HEK293 (cell line): ENCODE results near the gene MYOC.
"Not testable (repeated sequence)": the region's sequence is repeated elsewhere in the genome, so short reads cannot be mapped to it uniquely, and the experiment has no call there.

Experiments
- CTCF ChIA-PET: fragments of 350-600 bp; formaldehyde crosslinking; extraction: SDS; loops from one replicate; lab custom pipeline; 2021; ENCODE audit warnings: antibody characterized with exemption; lab: Yijun Ruan, JAX
- POLR2A ChIA-PET: fragments of 300-600 bp; formaldehyde crosslinking; extraction: SDS; loops from one replicate; lab custom pipeline; 2020; ENCODE audit warnings: antibody characterized with exemption, inconsistent platforms; lab: Yijun Ruan, JAX
- H3K27ac ChIP-seq: fragments of 200-500 bp; sonication (Bioruptor generic); 2 replicates; pipeline ENCODE4 v1.5.1; 2014; ENCODE audit warnings: low read depth, low read length, control low read depth, inconsistent platforms; ENCODE audit errors: extremely low read depth
- H3K36me3 ChIP-seq, 2 experiments: fragments of 200-500 bp in 1 of 2; sonication (Bioruptor generic) in 1 of 2; 1 replicate in 1 of 2; 2 replicates in 1 of 2; pipeline ENCODE4 v1.5.1; 2014 to 2017; ENCODE audit warnings: inconsistent platforms in 2 of 2, low read length in 2 of 2; ENCODE audit not compliant: control insufficient read depth in 2 of 2, insufficient read depth in 1 of 2
- H3K4me1 ChIP-seq: fragments of 200-500 bp; sonication (Bioruptor generic); 2 replicates; pipeline ENCODE4 v1.5.1; 2014; ENCODE audit warnings: mild to moderate bottlenecking, low read length, inconsistent platforms; ENCODE audit not compliant: control insufficient read depth, insufficient read depth
- H3K4me3 ChIP-seq: 2 replicates; pipeline ENCODE4 v1.5.1; 2011; ENCODE audit warnings: low read depth, mild to moderate bottlenecking, control low read depth, low read length, moderate library complexity
- H3K9me3 ChIP-seq: fragments of 200-500 bp; sonication (Bioruptor generic); 2 replicates; pipeline ENCODE4 v1.5.1; 2014; ENCODE audit warnings: low read depth, low read length, inconsistent platforms; ENCODE audit not compliant: control insufficient read depth, insufficient read depth
- KLF9 ChIP-seq: fragments of 450-650 bp; formaldehyde crosslinking; IDR thresholded peaks from 2 replicates; pipeline ENCODE4 v1.5.1; 2016; ENCODE audit warnings: missing biosample characterization, missing genetic modification characterization, low read depth
- REPIN1 ChIP-seq: fragments of 450-650 bp; formaldehyde crosslinking; IDR thresholded peaks from 2 replicates; pipeline ENCODE4 v1.5.1; 2017; ENCODE audit warnings: missing biosample characterization, missing genetic modification characterization, low read depth
- SALL2 ChIP-seq: fragments of 450-650 bp; formaldehyde crosslinking; IDR thresholded peaks from 2 replicates; pipeline ENCODE4 v1.5.0; 2017; ENCODE audit warnings: missing biosample characterization, mild to moderate bottlenecking, missing genetic modification characterization, borderline replicate concordance
- SETDB1 ChIP-seq: IDR thresholded peaks from one replicate; pipeline ENCODE4 v1.6.1; 2017; ENCODE audit warnings: mild to moderate bottlenecking, low read length, moderate library complexity, mixed read lengths; ENCODE audit not compliant: insufficient read length
- SP7 ChIP-seq: fragments of 450-650 bp; formaldehyde crosslinking; IDR thresholded peaks from 2 replicates; pipeline ENCODE4 v1.5.1; 2016; ENCODE audit warnings: missing biosample characterization, missing genetic modification characterization
- ZNF24 ChIP-seq: fragments of 450-650 bp; formaldehyde crosslinking; IDR thresholded peaks from 2 replicates; pipeline ENCODE4 v1.5.1; 2016; ENCODE audit warnings: missing biosample characterization, missing genetic modification characterization
- ZNF335 ChIP-seq: fragments of 450-650 bp; formaldehyde crosslinking; conservative IDR thresholded peaks from 2 replicates; pipeline ENCODE4 v1.5.1; 2016; ENCODE audit warnings: missing biosample characterization, missing genetic modification characterization
- ZNF341 ChIP-seq: fragments of 450-650 bp; formaldehyde crosslinking; IDR thresholded peaks from 2 replicates; pipeline ENCODE4; 2016; ENCODE audit warnings: low read depth, missing biosample characterization, missing genetic modification characterization
- ZNF354C ChIP-seq: fragments of 450-650 bp; formaldehyde crosslinking; IDR thresholded peaks from 2 replicates; pipeline ENCODE4 v1.5.1; 2016; ENCODE audit warnings: missing biosample characterization, missing genetic modification characterization, low read depth, borderline replicate concordance
- ZNF366 ChIP-seq: fragments of 450-650 bp; formaldehyde crosslinking; conservative IDR thresholded peaks from 2 replicates; pipeline ENCODE4 v1.5.1; 2016; ENCODE audit warnings: missing biosample characterization, missing genetic modification characterization
- ZNF473 ChIP-seq: fragments of 450-650 bp; formaldehyde crosslinking; IDR thresholded peaks from 2 replicates; pipeline ENCODE4 v1.5.1; 2017; ENCODE audit warnings: missing biosample characterization, missing genetic modification characterization
- ZNF610 ChIP-seq: fragments of 450-650 bp; formaldehyde crosslinking; IDR thresholded peaks from 2 replicates; pipeline ENCODE4 v1.5.1; 2016; ENCODE audit warnings: missing biosample characterization, missing genetic modification characterization, borderline replicate concordance
- ZNF621 ChIP-seq: fragments of 450-650 bp; formaldehyde crosslinking; IDR thresholded peaks from 2 replicates; pipeline ENCODE4 v1.5.1; 2017; ENCODE audit warnings: missing biosample characterization, missing genetic modification characterization
- ZNF677 ChIP-seq: fragments of 450-650 bp; IDR thresholded peaks from 2 replicates; pipeline ENCODE4 v1.5.0; 2018; ENCODE audit warnings: missing biosample characterization, mild to moderate bottlenecking, missing genetic modification characterization, moderate library complexity
- ZNF747 ChIP-seq: fragments of 450-650 bp; formaldehyde crosslinking; IDR thresholded peaks from 2 replicates; pipeline ENCODE4 v1.5.1; 2016; ENCODE audit warnings: missing biosample characterization, missing genetic modification characterization
- ZNF843 ChIP-seq: fragments of 450-650 bp; formaldehyde crosslinking; IDR thresholded peaks from 2 replicates; pipeline ENCODE4 v1.5.1; 2016; ENCODE audit warnings: missing biosample characterization, missing genetic modification characterization
- ZSCAN30 ChIP-seq: fragments of 450-650 bp; IDR thresholded peaks from 2 replicates; pipeline ENCODE4 v1.5.1; 2018; ENCODE audit warnings: missing biosample characterization, mild to moderate bottlenecking, missing genetic modification characterization, moderate library complexity
- TF ChIP-seq, protein P1 (sequence below): fragments of 450-650 bp; formaldehyde crosslinking; IDR thresholded peaks from 2 replicates; pipeline ENCODE4 v1.5.1; 2017; ENCODE audit warnings: missing biosample characterization, missing genetic modification characterization
- TF ChIP-seq, protein P2 (sequence below): fragments of 450-650 bp; formaldehyde crosslinking; IDR thresholded peaks from 2 replicates; pipeline ENCODE4 v1.5.1; 2016; ENCODE audit warnings: missing biosample characterization, missing genetic modification characterization
- TF ChIP-seq, protein P3 (sequence below): fragments of 450-650 bp; formaldehyde crosslinking; IDR thresholded peaks from 2 replicates; pipeline ENCODE4 v1.5.1; 2016; ENCODE audit warnings: missing biosample characterization, missing genetic modification characterization, low read depth
- TF ChIP-seq, protein P4 (sequence below): fragments of 450-650 bp; formaldehyde crosslinking; IDR thresholded peaks from 2 replicates; pipeline ENCODE4 v1.5.1; 2017; ENCODE audit warnings: missing biosample characterization, missing genetic modification characterization

MYOC gene

GRCh38 chr1:171600862-171601261, 51.6 kb downstream of the MYOC start (continued):
- TF ChIP-seq, protein P1, sequence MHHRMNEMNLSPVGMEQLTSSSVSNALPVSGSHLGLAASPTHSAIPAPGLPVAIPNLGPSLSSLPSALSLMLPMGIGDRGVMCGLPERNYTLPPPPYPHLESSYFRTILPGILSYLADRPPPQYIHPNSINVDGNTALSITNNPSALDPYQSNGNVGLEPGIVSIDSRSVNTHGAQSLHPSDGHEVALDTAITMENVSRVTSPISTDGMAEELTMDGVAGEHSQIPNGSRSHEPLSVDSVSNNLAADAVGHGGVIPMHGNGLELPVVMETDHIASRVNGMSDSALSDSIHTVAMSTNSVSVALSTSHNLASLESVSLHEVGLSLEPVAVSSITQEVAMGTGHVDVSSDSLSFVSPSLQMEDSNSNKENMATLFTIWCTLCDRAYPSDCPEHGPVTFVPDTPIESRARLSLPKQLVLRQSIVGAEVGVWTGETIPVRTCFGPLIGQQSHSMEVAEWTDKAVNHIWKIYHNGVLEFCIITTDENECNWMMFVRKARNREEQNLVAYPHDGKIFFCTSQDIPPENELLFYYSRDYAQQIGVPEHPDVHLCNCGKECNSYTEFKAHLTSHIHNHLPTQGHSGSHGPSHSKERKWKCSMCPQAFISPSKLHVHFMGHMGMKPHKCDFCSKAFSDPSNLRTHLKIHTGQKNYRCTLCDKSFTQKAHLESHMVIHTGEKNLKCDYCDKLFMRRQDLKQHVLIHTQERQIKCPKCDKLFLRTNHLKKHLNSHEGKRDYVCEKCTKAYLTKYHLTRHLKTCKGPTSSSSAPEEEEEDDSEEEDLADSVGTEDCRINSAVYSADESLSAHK (tag by site-specific recombination): no peak
- TF ChIP-seq, all 188 proteins: peak for 0

GRCh38 chr1:171600310-171600709, 52.2 kb downstream of the MYOC start:
- POLR2A ChIA-PET, CTCF ChIA-PET: not testable (repeated sequence)

GRCh38 chr1:171597203-171597602, 55.3 kb downstream of the MYOC start:
- H3K4me3 ChIP-seq: no peak overlapping the region
- CTCF ChIA-PET: no interaction called here
- no peaks in the 10 kb centered on the region for H3K9me3 ChIP-seq
- H3K4me1 ChIP-seq: no peaks in the 10 kb centered on the region
- TF ChIP-seq, protein P2, sequence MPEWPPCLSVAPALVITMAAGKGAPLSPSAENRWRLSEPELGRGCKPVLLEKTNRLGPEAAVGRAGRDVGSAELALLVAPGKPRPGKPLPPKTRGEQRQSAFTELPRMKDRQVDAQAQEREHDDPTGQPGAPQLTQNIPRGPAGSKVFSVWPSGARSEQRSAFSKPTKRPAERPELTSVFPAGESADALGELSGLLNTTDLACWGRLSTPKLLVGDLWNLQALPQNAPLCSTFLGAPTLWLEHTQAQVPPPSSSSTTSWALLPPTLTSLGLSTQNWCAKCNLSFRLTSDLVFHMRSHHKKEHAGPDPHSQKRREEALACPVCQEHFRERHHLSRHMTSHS: no peak
- TF ChIP-seq ZNF473: no peak
- no peak for TF ChIP-seq ZNF24 (tag by site-specific recombination)
- TF ChIP-seq ZNF335 (tag by site-specific recombination): no peak
- TF ChIP-seq ZSCAN30 (tag by site-specific recombination): no peak
- no peak for TF ChIP-seq ZNF621
- TF ChIP-seq SALL2 (tag by site-specific recombination): no peak
- TF ChIP-seq SETDB1: no peak
- TF ChIP-seq ZNF843: no peak
- TF ChIP-seq ZNF747: no peak
- TF ChIP-seq, protein P3, sequence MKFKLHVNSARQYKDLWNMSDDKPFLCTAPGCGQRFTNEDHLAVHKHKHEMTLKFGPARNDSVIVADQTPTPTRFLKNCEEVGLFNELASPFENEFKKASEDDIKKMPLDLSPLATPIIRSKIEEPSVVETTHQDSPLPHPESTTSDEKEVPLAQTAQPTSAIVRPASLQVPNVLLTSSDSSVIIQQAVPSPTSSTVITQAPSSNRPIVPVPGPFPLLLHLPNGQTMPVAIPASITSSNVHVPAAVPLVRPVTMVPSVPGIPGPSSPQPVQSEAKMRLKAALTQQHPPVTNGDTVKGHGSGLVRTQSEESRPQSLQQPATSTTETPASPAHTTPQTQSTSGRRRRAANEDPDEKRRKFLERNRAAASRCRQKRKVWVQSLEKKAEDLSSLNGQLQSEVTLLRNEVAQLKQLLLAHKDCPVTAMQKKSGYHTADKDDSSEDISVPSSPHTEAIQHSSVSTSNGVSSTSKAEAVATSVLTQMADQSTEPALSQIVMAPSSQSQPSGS: no peak
- TF ChIP-seq ZNF341 (tag by site-specific recombination): no peak
- no peak for TF ChIP-seq ZNF366 (tag by site-specific recombination)
- no peak for TF ChIP-seq ZNF610
- TF ChIP-seq SP7 (tag by site-specific recombination): no peak
- TF ChIP-seq ZNF677 (tag by site-specific recombination): no peak
- no peak for TF ChIP-seq REPIN1 (tag by site-specific recombination)
- no peak for TF ChIP-seq KLF9 (tag by site-specific recombination)
- TF ChIP-seq, protein P4, sequence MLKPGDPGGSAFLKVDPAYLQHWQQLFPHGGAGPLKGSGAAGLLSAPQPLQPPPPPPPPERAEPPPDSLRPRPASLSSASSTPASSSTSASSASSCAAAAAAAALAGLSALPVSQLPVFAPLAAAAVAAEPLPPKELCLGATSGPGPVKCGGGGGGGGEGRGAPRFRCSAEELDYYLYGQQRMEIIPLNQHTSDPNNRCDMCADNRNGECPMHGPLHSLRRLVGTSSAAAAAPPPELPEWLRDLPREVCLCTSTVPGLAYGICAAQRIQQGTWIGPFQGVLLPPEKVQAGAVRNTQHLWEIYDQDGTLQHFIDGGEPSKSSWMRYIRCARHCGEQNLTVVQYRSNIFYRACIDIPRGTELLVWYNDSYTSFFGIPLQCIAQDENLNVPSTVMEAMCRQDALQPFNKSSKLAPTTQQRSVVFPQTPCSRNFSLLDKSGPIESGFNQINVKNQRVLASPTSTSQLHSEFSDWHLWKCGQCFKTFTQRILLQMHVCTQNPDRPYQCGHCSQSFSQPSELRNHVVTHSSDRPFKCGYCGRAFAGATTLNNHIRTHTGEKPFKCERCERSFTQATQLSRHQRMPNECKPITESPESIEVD: no peak
- TF ChIP-seq ZNF354C (tag by site-specific recombination): no peak
- POLR2A ChIA-PET: no interaction called here
- H3K36me3 ChIP-seq: peaks cover 9 to 22% of the 10 kb centered on the region in 2 experiments; a peak in 2 of 3 replicates
- H3K27ac ChIP-seq: no peak overlapping the region

More at GRCh38 chr1:171600310-171600709, 52.2 kb downstream of the MYOC start:
- not testable (repeated sequence) for H3K4me1 ChIP-seq, H3K27ac ChIP-seq, H3K9me3 ChIP-seq, H3K4me3 ChIP-seq, H3K36me3 ChIP-seq
